DMS79 treated with DMSO at 0.1 percent for 48 hours (cell line): ENCODE data around the gene LGALS7.

ENCODE experiments used
- DNase-seq: peaks from one replicate; lab custom pipeline; 2025; lab: John Stamatoyannopoulos, UW

The LGALS7 gene

GRCh38 chr19:38726761-38727301 is 46.5 kb downstream of the LGALS7 start:
- no peak for DNase-seq

GRCh38 chr19:38726284-38726673 is 47.0 kb downstream of the LGALS7 start:
- DNase-seq: no peak

- DNase-seq: no peak
Measured at GRCh38 chr19:38725469-38726283, 47.6 kb downstream of the LGALS7 start.

GRCh38 chr19:38723990-38724854 is 49.1 kb downstream of the LGALS7 start:
- DNase-seq: no peak

- DNase-seq: no peak
Measured at GRCh38 chr19:38723606-38723965, 49.7 kb downstream of the LGALS7 start.

- no peak for DNase-seq
Measured at GRCh38 chr19:38722947-38723605, 50.2 kb downstream of the LGALS7 start.

- no peak for DNase-seq
Measured at GRCh38 chr19:38721979-38722773, 51.1 kb downstream of the LGALS7 start.

GRCh38 chr19:38721496-38721895 is 51.8 kb downstream of the LGALS7 start:
- no peak for DNase-seq
